NCI-H510A (cell line): ENCODE results near the gene SLC38A4.

Source experiments
- DNase-seq: peaks from one replicate; lab custom pipeline; 2025; lab: John Stamatoyannopoulos, UW

Gene SLC38A4

GRCh38 chr12:46811185-46811584 is 14.6 kb downstream of the SLC38A4 start:
- no peak for DNase-seq

- DNase-seq = no peak
Observed at GRCh38 chr12:46808955-46809697, 16.7 kb downstream of the SLC38A4 start.

- DNase-seq = no peak
Observed at GRCh38 chr12:46808317-46808716, 17.5 kb downstream of the SLC38A4 start.

GRCh38 chr12:46804054-46804453 is 21.7 kb downstream of the SLC38A4 start:
- DNase-seq = no peak

- DNase-seq = no peak
Observed at GRCh38 chr12:46803517-46803916, 22.3 kb downstream of the SLC38A4 start.

GRCh38 chr12:46801293-46801692 is 24.5 kb downstream of the SLC38A4 start:
- no peak for DNase-seq

- DNase-seq = no peak
Observed at GRCh38 chr12:46800160-46800559, 25.6 kb downstream of the SLC38A4 start.

- DNase-seq = no peak
Observed at GRCh38 chr12:46798648-46799047, 27.1 kb downstream of the SLC38A4 start.

- no peak for DNase-seq
Observed at GRCh38 chr12:46798056-46798455, 27.7 kb downstream of the SLC38A4 start.

- no peak for DNase-seq
Observed at GRCh38 chr12:46795988-46796387, 29.8 kb downstream of the SLC38A4 start.

GRCh38 chr12:46794593-46795190 is 31.1 kb downstream of the SLC38A4 start:
- no peak for DNase-seq

GRCh38 chr12:46792925-46793324 is 32.9 kb downstream of the SLC38A4 start:
- no peak for DNase-seq

GRCh38 chr12:46790066-46790465 is 35.7 kb downstream of the SLC38A4 start:
- no peak for DNase-seq

- no peak for DNase-seq
Observed at GRCh38 chr12:46788072-46788887, 37.5 kb downstream of the SLC38A4 start.

- DNase-seq = no peak
Observed at GRCh38 chr12:46787496-46788055, 38.2 kb downstream of the SLC38A4 start.

- DNase-seq = no peak
Observed at GRCh38 chr12:46786774-46787173, 39.0 kb downstream of the SLC38A4 start.

- no peak for DNase-seq
Observed at GRCh38 chr12:46785382-46785781, 40.4 kb downstream of the SLC38A4 start.

GRCh38 chr12:46783871-46784270 is 41.9 kb downstream of the SLC38A4 start:
- DNase-seq = no peak

GRCh38 chr12:46779879-46780278 is 45.9 kb downstream of the SLC38A4 start:
- no peak for DNase-seq

- no peak for DNase-seq
Observed at GRCh38 chr12:46779063-46779462, 46.7 kb downstream of the SLC38A4 start.

GRCh38 chr12:46778415-46778814 is 47.4 kb downstream of the SLC38A4 start:
- DNase-seq = no peak

- no peak for DNase-seq
Observed at GRCh38 chr12:46777587-46777986, 48.2 kb downstream of the SLC38A4 start.

- DNase-seq = no peak
Observed at GRCh38 chr12:46775796-46776195, 50.0 kb downstream of the SLC38A4 start.
